GM18907 (cell line): Measurements from ENCODE around the gene DNAJA4.

Source experiments
- ATAC-seq: cut with Tn5 transposase; IDR thresholded peaks from one replicate; pipeline ENCODE4 v1.9.1; 2021; ENCODE audit warnings: mild to moderate bottlenecking, moderate library complexity; ENCODE audit not compliant: unreplicated experiment

The DNAJA4 gene

GRCh38 chr15:78313383-78313782, 49.0 kb downstream of the DNAJA4 start:
- no peak for ATAC-seq

- ATAC-seq, result no peak
Observed at GRCh38 chr15:78314181-78314581, 49.8 kb downstream of the DNAJA4 start.

GRCh38 chr15:78315686-78316282, 51.4 kb downstream of the DNAJA4 start:
- ATAC-seq, result no peak

GRCh38 chr15:78316283-78317083, 52.1 kb downstream of the DNAJA4 start:
- no peak for ATAC-seq

- ATAC-seq, result no peak
Observed at GRCh38 chr15:78317145-78317836, 52.9 kb downstream of the DNAJA4 start.

GRCh38 chr15:78319588-78319987, 55.2 kb downstream of the DNAJA4 start:
- no peak for ATAC-seq

- ATAC-seq, result no peak
Observed at GRCh38 chr15:78320183-78320582, 55.8 kb downstream of the DNAJA4 start.

- ATAC-seq, result no peak
Observed at GRCh38 chr15:78321041-78321570, 56.7 kb downstream of the DNAJA4 start.

- no peak for ATAC-seq
Observed at GRCh38 chr15:78321786-78322185, 57.4 kb downstream of the DNAJA4 start.

- ATAC-seq, result no peak
Observed at GRCh38 chr15:78322243-78322642, 57.9 kb downstream of the DNAJA4 start.

- ATAC-seq, result no peak
Observed at GRCh38 chr15:78322724-78323521, 58.6 kb downstream of the DNAJA4 start.

GRCh38 chr15:78323693-78324092, 59.3 kb downstream of the DNAJA4 start:
- no peak for ATAC-seq

GRCh38 chr15:78324144-78324543, 59.8 kb downstream of the DNAJA4 start:
- ATAC-seq, result no peak

- no peak for ATAC-seq
Observed at GRCh38 chr15:78325092-78325843, 60.9 kb downstream of the DNAJA4 start.

- no peak for ATAC-seq
Observed at GRCh38 chr15:78327466-78327865, 63.1 kb downstream of the DNAJA4 start.

GRCh38 chr15:78329625-78330024, 65.3 kb downstream of the DNAJA4 start:
- no peak for ATAC-seq
